Esophagus muscularis mucosa (tissue), 4 donors: ENCODE data around the gene IL1R2. TPM values are rescaled to one million over a fixed set of nuclear protein-coding genes. Genes with fewer than 3 reads are reported as not detected.
A peak's percentile ranks its signal among the peaks of the same experiment; 100 is the strongest.

Experiments
- DNase-seq: peaks from one replicate; pipeline ENCODE4 v3.0.0-alpha.2; 2017; ENCODE audit errors: extremely low spot score
- H3K27ac ChIP-seq, 4 donors: fragments of 200-600 bp; sonication (generic); replicated peaks in 1 of 4; 1 replicate in 3 of 4; 2 replicates in 1 of 4; pipeline ENCODE4 v1.5.1; 2016 to 2019; ENCODE audit warnings: mild to moderate bottlenecking in 1 of 4
- H3K27me3 ChIP-seq, 4 donors: fragments of 200-600 bp; sonication (generic); one replicate each; pipeline versions ENCODE4 v1.5.1 to v1.6.0; 2016 to 2019
- H3K36me3 ChIP-seq, 4 donors: fragments of 200-600 bp; sonication (generic); one replicate each; pipeline ENCODE4 v1.5.1; 2016 to 2019
- H3K4me1 ChIP-seq, 4 donors: fragments of 200-600 bp; sonication (generic); one replicate each; pipeline ENCODE4 v1.5.1; 2016 to 2019
- H3K4me3 ChIP-seq, 4 donors: fragments of 200-600 bp; sonication (generic); 1 replicate in 2 of 4; 2 replicates in 2 of 4; pipeline ENCODE4 v1.5.1; 2016 to 2019; ENCODE audit warnings: mild to moderate bottlenecking in 4 of 4, moderate library complexity in 1 of 4
- H3K9me3 ChIP-seq, 4 donors: fragments of 200-600 bp; sonication (generic); 1 replicate in 3 of 4; 2 replicates in 1 of 4; pipeline ENCODE4 v1.5.1; 2016 to 2019
- CTCF ChIP-seq, 3 experiments: fragments of 200-600 bp in 2 of 3; fragments of 450-650 bp in 1 of 3; sonication (generic) in 2 of 3; IDR thresholded peaks; one replicate each; pipeline ENCODE4 v1.5.1; 2017 to 2019; ENCODE audit warnings: antibody characterized with exemption in 3 of 3, mild to moderate bottlenecking in 2 of 3, moderate library complexity in 1 of 3
- EP300 ChIP-seq: sonication (generic); formaldehyde crosslinking; IDR thresholded peaks from one replicate; pipeline ENCODE4 v1.6.1; 2017; ENCODE audit warnings: antibody characterized with exemption
- POLR2A ChIP-seq: fragments of 450-650 bp; IDR thresholded peaks from one replicate; pipeline ENCODE4 v1.6.1; 2017; ENCODE audit warnings: antibody characterized with exemption, moderate library complexity, mild to moderate bottlenecking, low read depth
- POLR2AphosphoS5 ChIP-seq, 2 donors: sonication (generic); formaldehyde crosslinking; IDR thresholded peaks; one replicate each; pipeline ENCODE4 v1.6.1; 2017; ENCODE audit warnings: antibody characterized with exemption in 2 of 2
- WGBS: methylation state at CpG from one replicate; pipeline ENCODE4 v1.1.5; 2018; 5-methylcytosine and 5-hydroxymethylcytosine counted together
- intact Hi-C: fragments of 100-400 bp; cut with DNase I; formaldehyde crosslinking; loops from one replicate; pipeline ENCODE4 v1.15.1; 2023
- total RNA-seq, 4 donors: library from RNA; depleted of rRNA; stranded (reverse); fragments of >200 nt; gene quantifications; one replicate each; pipeline versions ENCODE4 v1.1.0 to v1.2.1, GENCODE V29; 2016

The IL1R2 gene
- total RNA-seq, 4 donors from 2014 or later = 2.5 to 56.2 (median 6.4) TPM

GRCh38 chr2:102060047-102060446 is 68.3 kb downstream of the IL1R2 start:
- H3K27ac ChIP-seq = peak overlapping the region; percentile 6 to 92 (median 28)
- peaks cover 31 to 71% (median 68%) of the 10 kb centered on the region in 4 donors for H3K4me1 ChIP-seq
- no peaks in the 10 kb centered on the region for H3K36me3 ChIP-seq
- TF ChIP-seq POLR2AphosphoS5 (IDR thresholded peaks at IDR 0.05) (no peak), CTCF (IDR thresholded peaks at IDR 0.05) (no peak), EP300 (no peak), POLR2A (no peak)
- no peaks in the 10 kb centered on the region for H3K27me3 ChIP-seq
- no peaks in the 10 kb centered on the region for H3K9me3 ChIP-seq
- 74% methylated on average over 3 of the region's 3 CpGs for WGBS
- DNase-seq = peak; percentile 81
- H3K4me3 ChIP-seq = no peak overlapping the region
- intact Hi-C loops = loop anchor here (5.0 kb wide), 1 partner anchor 82 kb away; the partner anchor contains the start of gene IL1R1

GRCh38 chr2:102060792-102061191 is 69.0 kb downstream of the IL1R2 start:
- Histone ChIP-seq H3K4me1 (peaks cover 38 to 75% (median 73%) of the 10 kb centered on the region in 4 donors), H3K36me3 (no peaks in the 10 kb centered on the region), H3K27ac (peak overlapping the region; percentile 6 to 92 (median 28)), H3K9me3 (no peaks in the 10 kb centered on the region), H3K27me3 (no peaks in the 10 kb centered on the region), H3K4me3 (no peak overlapping the region)
- no peak for TF ChIP-seq EP300
- no peak for TF ChIP-seq POLR2A
- TF ChIP-seq POLR2AphosphoS5 (IDR thresholded peaks at IDR 0.05) = no peak
- no peak for TF ChIP-seq CTCF (IDR thresholded peaks at IDR 0.05)
- peak; percentile 53 for DNase-seq
- intact Hi-C loops = loop anchor here (5.0 kb wide), 1 partner anchor 82 kb away; the partner anchor contains the start of gene IL1R1
- 90% methylated on average over 4 of the region's 4 CpGs for WGBS

DNA sequence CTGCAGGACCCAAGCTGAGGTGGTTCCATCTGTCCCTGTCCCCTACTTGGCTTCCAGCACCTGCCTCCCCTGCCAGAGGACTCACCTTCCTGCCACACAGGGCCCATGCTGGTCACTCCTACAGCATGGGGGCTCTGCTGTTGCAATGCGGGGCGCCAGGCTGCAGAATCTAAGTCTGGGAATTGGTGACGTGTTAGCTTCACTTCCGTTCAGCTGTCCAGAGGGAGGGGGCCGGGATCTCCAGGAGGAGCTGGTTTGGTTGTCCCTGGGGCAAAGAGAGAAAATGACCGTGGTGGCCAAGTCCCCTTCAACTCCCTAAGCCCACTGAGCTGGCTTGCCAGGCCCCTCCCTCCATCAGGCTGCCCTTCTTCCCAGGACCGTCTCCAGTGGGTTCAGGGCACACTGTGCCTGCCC is 69.5 kb downstream of the IL1R2 start:
- TF ChIP-seq POLR2A = no peak
- TF ChIP-seq POLR2AphosphoS5 (IDR thresholded peaks at IDR 0.05) = no peak
- no peak for TF ChIP-seq CTCF (IDR thresholded peaks at IDR 0.05)
- no peak for TF ChIP-seq EP300
- 92% methylated on average over 7 of the region's 7 CpGs for WGBS
- no peaks in the 10 kb centered on the region for H3K36me3 ChIP-seq
- no peaks in the 10 kb centered on the region for H3K9me3 ChIP-seq
- intact Hi-C loops = loop anchor here (5.0 kb wide), 1 partner anchor 81 kb away; the partner anchor contains the start of gene IL1R1
- no peak overlapping the region for H3K4me3 ChIP-seq
- peak overlapping the region in 3 of 4 donors; percentile 82 to 92 (median 91) for H3K27ac ChIP-seq
- peaks cover 41 to 78% (median 74%) of the 10 kb centered on the region in 4 donors for H3K4me1 ChIP-seq
- no peaks in the 10 kb centered on the region for H3K27me3 ChIP-seq
- peak; percentile 57 for DNase-seq

DNA sequence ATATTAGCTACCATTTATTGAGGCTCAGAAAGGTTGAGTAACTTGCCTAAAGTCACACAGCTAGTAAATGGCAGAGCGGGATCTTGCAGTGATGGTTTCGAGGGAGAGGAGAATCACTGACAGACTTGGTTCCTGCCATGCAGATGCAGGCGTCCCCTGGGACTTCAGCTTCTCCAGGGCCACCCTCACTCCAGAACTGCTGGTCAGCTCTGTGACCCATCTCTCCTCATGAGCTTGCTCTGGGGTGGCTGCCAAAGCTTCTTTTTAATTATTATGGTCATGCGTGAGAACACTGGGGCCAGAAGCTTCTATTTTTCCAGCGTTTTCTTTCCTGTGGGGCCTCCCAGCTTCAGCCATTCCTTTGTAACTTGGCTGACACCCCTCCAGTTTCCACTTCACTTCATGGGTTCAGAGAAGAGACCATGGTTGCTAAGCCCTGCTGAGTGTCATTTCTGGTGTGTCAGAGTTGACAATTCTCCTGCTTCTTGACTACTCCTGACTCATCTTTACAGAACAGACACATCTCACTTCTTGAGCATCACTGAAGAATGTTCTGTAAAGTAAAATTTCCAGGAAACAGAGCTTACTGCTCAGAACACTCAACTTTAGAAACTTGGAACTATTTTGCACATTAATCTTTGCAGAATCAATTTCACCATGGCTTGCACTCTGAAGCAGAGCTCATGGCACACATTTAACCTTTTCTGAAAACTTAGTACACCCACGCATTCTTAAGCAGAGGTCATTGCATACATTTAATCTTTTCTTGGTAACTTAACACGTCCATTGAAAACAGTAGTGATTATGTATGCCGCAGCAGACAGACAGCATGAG is 70.4 kb downstream of the IL1R2 start:
- no peaks in the 10 kb centered on the region for H3K36me3 ChIP-seq
- WGBS = 66% methylated on average over 8 of the region's 8 CpGs
- H3K4me1 ChIP-seq = peaks cover 49 to 78% (median 72%) of the 10 kb centered on the region in 4 donors
- peak; percentile 89 for DNase-seq
- H3K4me3 ChIP-seq = no peak overlapping the region
- TF ChIP-seq POLR2AphosphoS5 (IDR thresholded peaks at IDR 0.05) = peak; percentile 52 to 64
- TF ChIP-seq POLR2A = no peak
- peak; percentile 82 for TF ChIP-seq EP300
- H3K9me3 ChIP-seq = no peaks in the 10 kb centered on the region
- H3K27me3 ChIP-seq = no peaks in the 10 kb centered on the region
- intact Hi-C loops = loop anchor here (5.0 kb wide), 1 partner anchor 80 kb away; the partner anchor contains the start of gene IL1R1
- H3K27ac ChIP-seq = peak overlapping the region; percentile 82 to 92 (median 90)

DNA sequence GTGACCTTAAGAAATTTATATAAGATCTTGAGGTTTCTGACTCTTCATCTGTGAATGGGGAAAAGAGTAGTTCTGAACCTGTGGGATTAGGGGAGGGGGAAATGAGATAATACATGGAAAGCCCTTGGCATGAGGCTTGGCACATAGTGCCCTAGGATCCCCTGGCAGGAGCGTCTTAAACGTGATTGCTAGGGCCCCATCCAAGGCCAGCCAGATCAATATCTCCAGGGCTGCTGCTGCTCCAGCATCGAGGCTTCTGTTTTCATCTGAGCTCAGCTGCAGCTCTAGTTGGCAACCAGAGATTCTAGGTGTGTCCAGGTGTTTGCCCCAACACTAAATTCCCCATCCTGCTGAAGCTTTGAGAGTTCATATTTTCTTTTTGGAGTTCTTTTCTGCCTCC is 71.0 kb downstream of the IL1R2 start:
- WGBS = 53% methylated on average over 3 of the region's 3 CpGs
- DNase-seq = peak; percentile 37
- H3K9me3 ChIP-seq = no peaks in the 10 kb centered on the region
- H3K36me3 ChIP-seq = no peaks in the 10 kb centered on the region
- TF ChIP-seq POLR2AphosphoS5 (IDR thresholded peaks at IDR 0.05) (no peak), EP300 (no peak), CTCF (IDR thresholded peaks at IDR 0.05) (no peak), POLR2A (no peak)
- H3K4me3 ChIP-seq = no peak overlapping the region
- peak overlapping the region; percentile 82 to 92 (median 90) for H3K27ac ChIP-seq
- no peaks in the 10 kb centered on the region for H3K27me3 ChIP-seq
- H3K4me1 ChIP-seq = peaks cover 50 to 78% (median 71%) of the 10 kb centered on the region in 4 donors
- intact Hi-C loops = loop anchor here (5.0 kb wide), 1 partner anchor 79 kb away; the partner anchor contains the start of gene IL1R1
